Activated CD4-positive, alpha-beta T cell treated with anti-CD3 and anti-CD28 coated beads, Interleukin-2, amount 50 U/mL, for 48 hours (primary cell): ENCODE measurements around the gene MACO1.
A peak's percentile ranks its signal among the peaks of the same experiment; 100 is the strongest.

Experiments used
- DNase-seq, 2 experiments: peaks; one replicate each; pipeline ENCODE4 v3.0.0-alpha.2; 2020

MACO1 gene

DNA sequence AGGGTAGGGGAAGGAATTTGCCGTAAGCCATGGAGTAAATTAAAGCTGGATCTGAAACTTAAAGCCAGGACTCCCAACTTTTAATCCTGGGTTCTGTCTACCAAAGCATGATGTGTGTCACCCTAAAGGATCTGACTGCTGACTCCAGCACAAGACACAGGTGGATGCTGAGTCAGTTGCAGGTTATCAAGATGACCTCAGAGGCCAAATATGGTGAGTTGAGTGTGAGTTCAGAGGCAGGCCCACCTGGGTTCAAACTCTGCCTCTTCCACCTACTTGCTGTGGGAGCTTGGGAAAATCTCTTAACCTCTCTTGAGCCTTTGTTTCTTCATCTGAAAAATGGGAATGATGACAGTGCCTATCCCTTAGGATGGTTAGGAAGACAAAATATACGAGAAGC lies 96.1 kb downstream of the MACO1 start:
- DNase-seq: no peak

DNA sequence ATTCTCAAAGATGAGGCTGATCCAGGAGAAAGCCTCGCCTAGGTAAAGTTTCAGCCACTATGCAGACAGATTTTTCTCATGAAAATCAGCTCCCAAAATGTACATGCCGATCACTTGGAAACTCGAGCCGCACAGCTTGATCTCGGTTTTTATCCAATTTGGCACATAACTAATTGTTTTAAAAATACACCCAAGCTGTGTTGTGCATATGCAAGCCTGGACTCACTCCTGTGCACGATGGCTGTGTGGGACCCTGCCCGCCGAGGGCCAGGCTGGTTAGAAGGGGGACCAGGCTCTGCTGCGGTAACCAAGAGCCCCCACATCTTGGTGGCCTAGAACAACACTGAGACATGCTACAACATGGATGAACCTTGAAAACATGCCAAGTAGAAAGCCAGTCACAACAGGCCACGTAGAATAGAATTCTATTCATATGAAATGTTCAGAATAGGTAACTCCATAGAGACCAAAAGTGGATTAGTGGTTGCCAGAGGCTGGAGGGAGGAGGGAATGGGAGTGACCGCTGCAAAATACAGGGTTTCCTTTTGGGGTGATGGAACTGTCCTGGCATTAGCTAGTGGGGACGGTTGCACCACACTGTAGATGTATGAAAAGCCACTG lies 96.6 kb downstream of the MACO1 start:
- DNase-seq: no peak

DNA sequence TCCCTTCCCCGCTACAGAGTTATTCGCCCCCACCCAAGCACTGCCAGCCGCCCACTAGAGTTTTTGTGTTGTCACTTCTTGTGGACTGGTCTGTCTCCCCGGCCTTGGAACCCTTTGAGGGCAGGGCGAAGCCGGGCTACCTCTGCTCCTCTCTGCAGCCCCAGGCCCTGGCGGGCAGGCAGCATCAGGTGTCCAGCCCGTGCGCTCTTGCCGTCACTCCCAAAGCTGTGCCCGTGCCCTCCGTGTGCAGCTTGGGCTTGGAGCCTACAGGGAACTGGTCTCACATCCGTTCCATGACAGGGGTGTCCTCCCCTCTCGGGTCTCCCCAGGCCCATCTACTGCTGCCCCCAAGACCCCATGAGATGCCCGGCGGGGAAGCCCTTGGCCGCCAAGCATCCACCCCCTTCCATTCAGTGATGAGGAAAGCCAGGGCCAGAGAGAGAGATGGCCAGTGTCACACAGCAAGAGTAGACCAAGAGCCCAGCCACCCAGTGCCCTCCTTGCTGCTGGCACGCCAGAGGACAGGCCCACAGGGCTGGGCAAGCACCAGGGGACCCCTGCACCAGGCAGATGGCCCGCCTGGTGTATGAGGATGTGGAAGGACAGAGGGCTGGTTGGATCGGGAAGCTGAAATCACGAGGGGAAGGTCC lies 97.4 kb downstream of the MACO1 start:
- no peak for DNase-seq

DNA sequence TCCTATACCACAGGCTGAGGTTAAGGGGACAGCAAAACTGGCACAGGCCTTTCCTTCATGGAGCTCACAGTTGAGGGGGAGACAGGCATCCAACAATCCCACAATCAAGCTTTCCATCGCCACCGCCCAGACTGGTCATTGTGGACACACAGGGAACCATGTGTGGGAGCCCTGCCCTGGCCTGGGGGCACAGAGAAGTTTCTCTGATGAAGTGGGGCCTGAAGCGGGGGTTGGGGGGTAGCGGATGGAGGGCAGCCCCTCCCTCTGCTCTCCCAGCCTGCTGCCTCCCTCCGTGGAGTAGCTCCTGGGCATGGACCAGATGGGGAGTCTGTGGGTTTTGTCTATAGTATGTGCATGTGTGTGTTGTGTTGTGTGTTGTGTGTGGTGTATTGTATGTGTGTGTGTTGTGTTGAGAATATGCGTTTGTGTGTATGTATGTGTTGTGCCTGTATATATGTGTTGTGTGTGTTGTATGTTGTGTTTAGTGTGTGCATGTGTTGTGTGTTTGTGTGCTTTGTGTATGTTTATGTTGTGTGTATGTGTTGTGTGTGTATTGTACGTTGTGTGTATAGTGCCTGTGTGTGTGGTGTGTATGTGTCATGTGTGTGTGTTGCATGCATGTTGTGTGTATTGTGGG lies 98.3 kb downstream of the MACO1 start:
- DNase-seq: no peak

DNA sequence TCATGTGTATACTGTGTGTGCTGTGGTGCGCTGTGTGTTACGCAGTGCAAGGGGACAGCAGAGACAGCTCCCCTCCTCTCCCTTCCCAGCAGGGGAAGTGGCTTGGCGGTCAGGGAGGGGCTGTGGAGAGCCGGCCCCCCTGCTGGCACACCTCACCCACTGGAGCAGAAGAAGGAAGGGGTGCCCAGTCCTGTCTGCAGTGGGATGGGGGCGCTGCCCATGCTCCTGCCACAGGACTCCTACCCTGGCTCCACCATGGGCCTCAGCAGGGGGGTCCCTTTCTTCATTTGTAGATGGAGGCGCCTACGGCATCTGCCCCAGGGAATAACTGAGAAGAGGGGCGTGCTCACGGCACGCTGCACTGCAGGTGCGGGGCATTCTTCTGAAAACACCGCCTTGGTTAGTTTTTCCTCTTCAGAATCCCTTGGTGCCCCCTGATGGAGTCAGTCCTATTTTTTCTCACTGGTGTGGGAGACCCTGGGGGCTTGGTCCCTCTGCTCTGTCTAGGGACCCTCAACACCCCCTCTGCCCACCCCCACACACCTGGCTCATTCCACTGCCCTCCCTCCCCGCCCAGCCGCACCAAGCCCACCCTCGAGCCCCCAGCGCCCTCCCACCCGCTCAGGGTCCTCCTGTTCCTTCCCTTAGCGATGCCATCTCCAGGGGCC lies 99.0 kb downstream of the MACO1 start:
- no peak for DNase-seq

DNA sequence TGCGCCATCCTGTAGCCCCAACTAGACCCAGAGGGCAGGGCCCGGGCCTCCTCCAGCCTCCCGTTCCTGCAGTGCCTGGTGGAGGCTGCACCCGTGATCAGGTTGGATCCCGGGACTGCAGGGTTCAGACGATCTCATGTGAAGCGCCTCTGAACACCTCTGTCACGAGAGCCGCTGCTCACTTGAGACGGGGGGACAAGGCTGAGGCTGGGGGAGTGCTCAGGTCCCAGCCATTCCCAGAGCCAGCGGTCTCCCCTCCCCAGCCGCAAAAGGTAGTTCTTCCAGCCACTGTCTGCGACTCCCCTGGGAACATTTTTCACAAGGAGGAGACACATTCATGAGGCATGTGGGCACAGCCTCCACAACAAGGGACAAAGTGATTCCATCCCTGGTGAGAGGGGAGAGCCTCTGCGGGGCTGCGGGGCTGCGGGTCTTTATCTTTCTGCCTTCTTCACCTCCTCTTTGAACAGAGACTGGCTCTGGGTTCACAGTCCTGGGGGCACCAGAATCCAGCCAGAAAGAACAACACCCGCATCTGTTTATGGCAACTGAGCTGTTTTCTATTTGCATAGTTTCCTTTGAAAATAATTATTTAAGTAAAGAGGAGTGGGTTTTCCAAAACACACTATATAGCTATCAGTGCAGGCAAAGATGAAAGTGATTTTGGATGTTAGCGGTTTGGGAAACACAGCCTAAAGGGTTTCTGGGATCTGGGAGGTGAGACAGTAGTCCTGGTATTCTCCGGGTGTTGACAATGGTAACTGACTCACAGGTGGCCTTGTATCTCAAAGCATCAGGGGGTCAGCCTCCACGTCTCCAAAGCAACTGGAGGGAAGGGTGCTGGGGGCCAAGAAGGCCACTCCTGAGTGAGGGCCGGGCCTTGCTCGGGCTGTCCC lies 99.7 kb downstream of the MACO1 start:
- no peak for DNase-seq

DNA sequence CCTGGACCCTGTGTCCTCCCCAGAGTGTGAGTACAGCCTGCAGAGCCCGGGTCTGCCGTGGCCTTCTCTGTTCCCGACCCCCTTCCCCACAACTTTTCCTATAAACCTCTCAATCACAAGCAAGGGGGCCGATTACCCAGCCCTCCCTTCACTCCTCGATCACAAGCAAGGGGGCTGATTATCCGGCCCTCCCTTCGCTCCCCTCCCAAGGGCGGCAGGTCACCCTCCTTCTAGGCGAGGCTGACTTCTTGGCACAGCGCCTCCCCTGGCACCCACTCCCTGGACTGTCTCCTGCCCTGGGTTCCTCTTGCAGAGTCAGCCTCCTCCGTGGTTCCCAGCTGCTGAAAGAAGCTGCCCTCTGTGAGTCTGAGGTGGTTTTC lies 100.4 kb downstream of the MACO1 start:
- no peak for DNase-seq

DNA sequence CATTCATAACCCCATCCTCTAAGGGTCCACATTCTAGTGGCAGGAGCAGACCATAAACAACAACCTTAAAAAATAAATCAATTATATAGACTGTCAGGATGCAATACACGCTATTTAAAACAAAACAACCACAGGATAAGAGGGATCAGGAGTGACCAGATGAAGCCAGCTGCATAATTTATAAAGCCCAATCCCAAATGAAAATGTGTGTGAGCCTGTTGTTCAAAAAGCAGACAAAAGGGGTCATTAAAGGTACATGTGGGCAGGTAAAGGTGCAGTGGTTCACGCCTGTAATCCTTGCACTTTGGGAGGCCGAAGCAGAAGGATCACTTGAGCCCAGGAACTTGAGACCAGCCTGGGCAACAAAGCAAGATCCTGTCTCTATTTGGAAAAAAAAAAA lies 102.3 kb downstream of the MACO1 start:
- DNase-seq: no peak

DNA sequence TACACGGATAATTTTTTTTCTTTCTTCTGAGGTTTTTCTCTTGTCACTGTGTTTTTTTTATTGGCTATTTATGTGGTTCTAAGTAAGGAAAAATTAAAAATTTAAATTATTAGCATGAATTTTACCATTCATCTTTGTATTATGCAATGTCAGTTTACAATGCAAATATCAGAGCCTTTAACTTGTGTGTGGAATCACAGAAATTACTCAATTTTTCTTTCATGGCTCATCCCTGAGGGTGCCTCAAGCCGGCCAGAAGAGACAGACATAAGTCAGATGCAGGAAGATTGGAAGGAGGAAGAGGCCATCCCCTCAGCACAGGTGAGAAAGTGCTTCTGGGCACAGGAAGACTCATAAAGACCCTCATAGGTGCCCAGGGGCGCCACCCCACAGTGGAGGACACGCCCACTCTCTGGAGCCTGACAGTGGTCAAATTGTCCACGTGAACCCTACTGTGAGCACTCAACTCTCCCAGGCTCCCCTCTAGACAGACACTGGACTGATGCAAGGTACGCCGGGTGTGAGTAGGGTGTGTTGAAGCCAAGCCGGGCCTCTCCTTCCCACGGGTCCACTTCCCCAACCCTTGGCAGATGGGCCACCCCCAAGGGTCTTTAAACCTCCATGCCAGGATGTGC lies 103.2 kb downstream of the MACO1 start:
- no peak for DNase-seq

DNA sequence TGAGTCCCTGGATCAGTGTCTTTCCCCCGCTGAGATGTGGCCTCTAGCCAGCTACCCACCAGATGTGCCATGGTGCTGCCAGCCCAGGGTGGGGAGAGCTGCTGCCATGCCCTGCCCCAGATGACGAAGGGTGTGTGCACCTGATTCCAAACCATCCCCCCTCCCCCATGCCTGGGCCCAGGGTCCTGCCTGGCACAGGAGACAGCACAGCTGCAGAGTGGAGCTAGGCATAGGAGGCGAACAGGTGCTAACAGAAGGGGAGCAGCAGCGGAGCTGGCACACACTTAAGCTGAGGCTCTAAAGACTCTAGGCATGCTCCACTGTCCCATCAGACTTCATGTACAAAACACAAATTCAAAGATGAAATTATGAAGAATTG lies 103.7 kb downstream of the MACO1 start:
- no peak for DNase-seq

DNA sequence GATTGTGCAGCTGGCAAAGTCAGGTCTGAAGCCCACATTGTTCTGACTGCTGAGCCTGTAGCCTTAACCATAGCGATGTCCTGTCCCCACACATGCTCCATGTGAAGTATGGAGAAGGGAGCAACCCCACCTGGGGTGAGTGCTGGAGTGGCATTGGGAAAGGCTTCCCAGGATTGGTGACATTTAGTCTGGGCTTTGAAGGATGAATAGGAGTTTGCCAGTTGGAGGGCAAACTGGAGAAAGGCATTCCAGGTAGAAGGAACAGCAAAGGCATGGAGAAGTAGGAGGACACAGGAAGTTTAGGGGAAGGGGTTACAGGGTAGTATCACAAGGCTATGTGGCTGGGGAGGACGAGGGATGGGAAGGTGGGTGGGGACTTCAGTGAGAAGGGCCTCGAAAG lies 105.4 kb downstream of the MACO1 start:
- DNase-seq: no peak

DNA sequence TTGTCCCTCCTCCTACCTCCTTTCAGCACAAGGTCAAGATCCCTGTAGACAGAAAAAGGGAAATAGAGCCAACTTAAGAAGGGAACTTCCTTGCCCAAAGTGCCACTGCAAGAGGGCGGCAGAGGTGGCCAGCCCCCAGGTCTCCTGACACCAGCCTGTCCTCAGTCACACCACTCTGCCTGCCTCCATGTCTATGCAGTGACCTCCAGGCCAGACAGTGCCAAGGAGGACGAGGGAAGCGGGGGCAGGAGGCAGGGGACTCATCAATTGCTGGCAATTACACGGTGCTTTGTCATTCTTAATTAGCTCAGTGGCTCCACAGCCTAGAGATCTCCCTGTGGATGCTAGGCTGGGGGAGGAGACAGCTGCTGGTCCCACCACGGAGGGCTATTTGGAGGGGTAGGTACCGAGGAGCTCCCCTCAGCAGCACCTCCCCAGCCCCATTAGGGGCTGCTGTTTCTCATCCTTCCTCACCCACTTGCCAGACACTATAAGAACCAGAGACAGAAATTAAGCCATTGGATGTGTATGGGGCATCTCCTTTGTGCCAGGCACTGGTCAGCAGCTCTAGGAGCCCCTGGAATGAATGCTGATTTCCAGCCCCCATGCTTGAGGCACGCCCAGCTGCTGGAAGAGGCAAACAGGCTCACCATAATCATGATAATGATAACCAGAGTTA lies 106.6 kb downstream of the MACO1 start:
- no peak for DNase-seq

DNA sequence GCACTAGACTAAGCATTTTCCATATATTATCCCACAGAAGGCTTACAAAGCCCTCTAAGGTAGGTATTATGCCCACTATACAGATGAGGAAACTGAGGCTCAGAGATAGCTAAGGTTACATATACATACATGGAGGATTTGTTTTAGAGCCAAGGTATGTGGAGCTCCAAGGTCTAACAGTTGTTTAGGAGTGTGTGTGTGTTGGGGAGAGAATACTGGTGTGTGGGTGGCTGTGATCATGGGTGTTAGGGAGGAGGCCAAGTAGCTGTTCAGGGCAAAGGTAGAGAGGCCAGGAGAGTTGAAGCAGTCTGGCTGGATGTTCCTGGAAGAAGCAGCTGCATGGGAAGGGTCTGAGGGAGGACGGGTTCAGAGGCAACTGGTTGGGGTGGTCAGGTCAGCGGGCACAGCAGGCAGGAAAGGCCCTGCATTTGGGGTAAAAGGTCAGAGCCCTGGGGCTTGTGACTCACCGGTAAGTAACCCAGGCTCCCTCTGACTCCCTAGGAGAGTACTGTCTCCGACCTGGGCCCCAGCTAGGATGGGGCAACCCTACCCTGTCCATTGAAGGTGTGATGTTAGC lies 107.6 kb downstream of the MACO1 start:
- no peak for DNase-seq

DNA sequence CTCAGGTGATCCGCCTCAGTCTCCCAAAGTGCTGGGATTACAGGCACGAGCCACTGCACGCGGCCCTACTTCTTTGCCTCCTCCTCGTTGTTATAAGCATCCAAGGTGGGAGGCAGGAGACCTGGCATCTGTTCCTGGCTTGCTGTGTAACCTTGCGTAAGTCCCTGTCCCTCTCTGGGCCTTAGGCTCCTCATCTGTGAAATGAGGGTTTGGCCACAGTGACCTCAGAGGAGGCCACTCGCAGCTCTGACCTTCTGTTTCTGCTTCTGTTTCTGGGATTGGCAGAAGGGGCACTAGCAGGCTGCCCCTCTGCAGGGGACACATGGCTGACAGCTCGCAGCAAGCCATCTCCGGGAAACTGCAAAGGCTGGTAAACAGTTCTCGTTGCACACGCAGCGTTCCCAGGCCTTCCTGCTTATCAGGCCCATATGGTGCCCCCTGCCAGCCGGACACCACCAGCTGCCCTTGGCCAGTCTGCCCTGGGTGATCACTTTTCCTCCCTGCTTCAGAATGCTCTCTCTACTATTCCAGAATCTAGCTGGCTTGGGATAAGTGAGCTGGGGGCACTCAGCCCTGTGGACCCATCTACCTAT lies 110.1 kb downstream of the MACO1 start:
- DNase-seq: no peak

DNA sequence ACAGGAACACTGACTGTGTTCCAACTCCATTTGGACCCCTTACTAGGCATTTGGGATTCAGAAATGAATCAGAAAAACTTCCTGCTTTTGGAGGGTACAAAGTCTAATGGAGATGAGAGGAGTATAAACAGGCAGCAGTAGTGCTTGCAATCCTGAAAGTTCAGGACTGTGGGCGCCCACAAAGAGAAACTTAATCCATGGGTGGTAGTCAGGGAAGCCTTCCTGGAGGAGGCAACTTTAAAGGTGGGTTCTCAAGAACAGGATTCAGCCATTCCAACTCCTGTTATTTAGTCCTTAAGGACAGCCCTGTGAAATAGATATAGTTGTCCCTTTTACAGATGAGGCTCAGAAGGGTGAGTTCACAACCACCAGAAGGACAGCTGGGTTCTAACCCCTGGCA lies 110.7 kb downstream of the MACO1 start:
- DNase-seq: no peak

DNA sequence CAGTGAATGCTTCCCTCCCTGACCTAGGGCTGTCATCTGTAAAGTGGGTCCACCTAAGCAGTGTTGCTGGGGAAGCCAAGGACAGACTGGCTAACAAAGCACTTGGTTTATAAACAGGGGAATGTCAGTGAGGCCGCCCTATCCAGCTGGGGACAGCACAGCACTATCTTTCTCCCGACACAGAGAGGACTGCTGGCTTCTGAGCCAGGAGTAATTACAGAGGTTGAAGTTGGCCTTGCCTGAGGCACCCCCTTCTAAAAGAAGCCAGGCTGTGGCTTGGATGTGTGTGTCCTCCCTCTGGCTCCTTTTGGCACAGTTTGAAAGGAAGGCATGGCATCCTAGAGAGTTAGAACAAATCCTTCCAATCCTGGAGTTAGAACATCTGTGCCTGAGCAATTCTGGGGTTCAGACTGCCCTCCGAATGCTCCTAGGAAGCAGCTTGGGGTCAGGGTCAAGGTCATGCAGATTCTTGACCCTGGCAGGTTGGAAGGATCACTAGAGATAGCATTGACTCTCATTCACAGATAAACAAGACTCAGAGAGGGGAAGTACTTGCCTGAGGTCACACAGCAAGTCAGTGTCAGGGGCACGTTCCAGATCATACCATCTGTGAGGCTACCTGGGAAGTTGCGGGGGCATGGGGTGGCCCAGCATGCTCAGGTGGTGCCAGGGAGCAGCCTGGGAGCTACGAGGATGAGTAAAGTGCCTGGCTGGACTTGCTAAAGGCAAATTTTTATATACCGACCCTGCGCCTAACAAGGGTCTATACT lies 111.4 kb downstream of the MACO1 start:
- DNase-seq: no peak

DNA sequence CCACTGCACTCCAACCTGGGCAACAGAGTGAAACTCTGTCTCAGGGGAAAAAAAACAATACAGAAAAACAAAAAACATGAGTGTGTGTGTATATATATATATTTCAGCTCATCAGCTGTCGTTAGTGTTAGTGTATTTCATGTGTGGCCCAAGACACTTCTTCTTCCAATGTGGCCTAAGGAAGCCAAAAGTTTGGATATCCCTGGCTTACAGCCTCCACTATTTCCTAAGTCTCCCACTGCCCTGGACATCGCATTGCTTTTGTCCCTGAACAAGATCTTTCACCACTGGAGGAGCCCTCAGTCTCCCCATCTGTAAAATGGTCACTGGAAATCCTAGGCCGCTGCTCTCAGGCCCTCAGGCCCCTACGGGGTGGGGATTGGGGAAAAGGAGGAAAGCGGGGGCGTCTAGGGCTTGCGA lies 112.3 kb downstream of the MACO1 start:
- DNase-seq: no peak

DNA sequence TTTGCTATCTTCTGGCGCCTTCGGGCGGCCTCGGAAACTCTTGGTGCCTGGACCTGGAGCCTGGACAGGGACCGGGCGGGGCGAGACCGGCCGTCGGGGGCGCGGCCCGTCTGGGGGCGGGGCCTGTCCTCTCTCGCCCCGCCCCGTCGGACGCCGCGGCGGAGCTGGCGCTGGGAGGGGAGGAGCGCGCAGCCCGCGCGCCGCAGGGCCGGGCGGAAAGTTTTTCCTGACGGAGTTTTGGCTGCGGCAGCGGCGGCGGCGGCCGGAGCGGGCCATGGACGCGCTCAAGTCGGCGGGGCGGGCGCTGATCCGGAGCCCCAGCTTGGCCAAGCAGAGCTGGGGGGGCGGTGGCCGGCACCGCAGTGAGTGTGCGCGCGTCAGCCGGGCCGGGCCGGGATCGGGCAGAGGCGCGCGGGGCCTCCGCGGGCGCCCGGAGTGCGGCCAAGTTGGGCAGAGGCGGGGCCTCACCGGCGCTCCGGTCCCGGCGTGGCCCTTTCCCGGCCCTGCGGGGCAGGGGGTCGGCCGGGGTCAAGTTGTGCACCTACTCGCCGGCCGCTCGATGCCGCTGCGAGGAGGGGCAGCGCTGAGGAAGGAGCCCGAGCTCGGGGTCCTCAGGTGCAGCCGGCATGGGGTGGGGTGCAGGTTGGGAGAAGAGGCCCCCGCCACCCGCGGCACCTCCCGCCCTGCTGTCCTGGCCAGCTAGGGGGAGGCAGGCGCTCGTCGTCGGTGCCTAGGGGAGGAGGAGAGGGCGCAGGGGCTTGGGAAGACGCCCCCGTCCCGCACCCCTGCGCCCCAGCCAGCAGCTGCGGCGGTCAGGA lies 112.9 kb downstream of the MACO1 start, which contains the start of gene LDLRAP1:
TSS of gene LDLRAP1 (plus strand) at position 182 of the 818 bp plus-strand sequence. CDS start at position 275, 93 bp downstream.
- DNase-seq: peak; percentile 67 to 73

DNA sequence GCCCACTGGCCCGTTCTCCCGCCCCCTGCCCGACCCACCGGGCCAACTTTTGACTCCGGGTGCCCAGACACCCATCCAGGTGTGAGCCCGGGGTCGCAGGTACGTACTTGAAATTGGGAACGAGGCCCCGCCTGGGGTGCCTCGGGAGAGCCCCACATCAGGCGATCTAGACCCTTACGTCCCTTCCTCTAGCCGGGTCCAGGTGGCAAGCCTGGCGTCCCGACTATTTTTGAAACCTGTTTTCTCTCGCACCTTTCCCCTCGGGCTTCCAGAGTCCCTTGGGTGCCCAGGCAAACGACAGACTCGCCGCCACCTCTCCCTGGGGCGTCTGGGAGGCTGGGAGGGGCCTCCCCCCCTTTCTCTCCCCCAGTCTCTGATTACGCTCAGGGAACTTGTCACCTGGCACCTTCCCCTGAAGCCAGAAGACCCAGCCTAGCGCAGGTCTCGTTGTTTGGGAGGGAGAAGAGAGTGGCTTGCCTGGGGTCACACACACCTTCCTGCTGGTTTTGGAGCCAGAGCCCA lies 113.6 kb downstream of the MACO1 start:
- DNase-seq: no peak
